NCI-H2196 (cell line): ENCODE data around the gene CDH6.

ENCODE experiments used
- DNase-seq: peaks from one replicate; lab custom pipeline; 2025; ENCODE audit not compliant: unreplicated experiment; lab: John Stamatoyannopoulos, UW

Gene CDH6

GRCh38 chr5:31193591-31194467, at the start of gene CDH6:
TSS of gene CDH6 (plus strand) at chr5:31193686. CDS start at chr5:31267474, 73,788 bp downstream.
- DNase-seq: no peak

GRCh38 chr5:31144364-31144763, 49.1 kb upstream of the CDH6 start:
- no peak for DNase-seq

- DNase-seq: no peak
Measured at GRCh38 chr5:31148959-31149475, 44.5 kb upstream of the CDH6 start.

GRCh38 chr5:31153521-31153920, 40.0 kb upstream of the CDH6 start:
- DNase-seq: no peak

GRCh38 chr5:31156631-31157160, 36.8 kb upstream of the CDH6 start:
- no peak for DNase-seq

GRCh38 chr5:31157720-31158119, 35.8 kb upstream of the CDH6 start:
- no peak for DNase-seq

- DNase-seq: no peak
Measured at GRCh38 chr5:31158686-31159085, 34.8 kb upstream of the CDH6 start.

GRCh38 chr5:31161781-31162181, 31.7 kb upstream of the CDH6 start:
- no peak for DNase-seq

GRCh38 chr5:31165729-31166128, 27.8 kb upstream of the CDH6 start:
- no peak for DNase-seq

- DNase-seq: no peak
Measured at GRCh38 chr5:31169379-31169778, 24.1 kb upstream of the CDH6 start.

GRCh38 chr5:31172881-31173280, 20.6 kb upstream of the CDH6 start:
- no peak for DNase-seq

- no peak for DNase-seq
Measured at GRCh38 chr5:31173614-31174013, 19.9 kb upstream of the CDH6 start.

- DNase-seq: no peak
Measured at GRCh38 chr5:31181376-31181987, 12.0 kb upstream of the CDH6 start.

- no peak for DNase-seq
Measured at GRCh38 chr5:31182136-31182535, 11.3 kb upstream of the CDH6 start.

- DNase-seq: no peak
Measured at GRCh38 chr5:31185951-31186350, 7.5 kb upstream of the CDH6 start.

GRCh38 chr5:31186672-31187267, 6.7 kb upstream of the CDH6 start:
- DNase-seq: peak; percentile 58

GRCh38 chr5:31187591-31187990, 5.9 kb upstream of the CDH6 start:
- no peak for DNase-seq

- DNase-seq: no peak
Measured at GRCh38 chr5:31192442-31192841, 1.0 kb upstream of the CDH6 start.

- DNase-seq: no peak
Measured at GRCh38 chr5:31193116-31193515, 370 bp upstream of the CDH6 start.

GRCh38 chr5:31194468-31194813, 955 bp downstream of the CDH6 start:
- DNase-seq: no peak

GRCh38 chr5:31194892-31195555, 1.5 kb downstream of the CDH6 start:
- DNase-seq: no peak
